ENCODE results near the gene TOX3. TPM values are rescaled to one million over a fixed set of nuclear protein-coding genes. Genes with fewer than 3 reads are reported as not detected.

The TOX3 gene
- total and polyA plus RNA-seq, 2 of the 13 experiments (the other 11 are each of a cell fraction or from before 2014, with no cell fraction given): 14.5 to 98.6 TPM

GRCh38 chr16:52558448-52558847 lies 11.5 kb upstream of the TOX3 start:
- no peak overlapping the region for H2AFZ ChIP-seq (ENCODE audit: low read length)
- no peak overlapping the region for H3K9ac ChIP-seq (ENCODE audit: insufficient read depth, low read depth, low read length)
- H3K79me2 ChIP-seq (ENCODE audit: insufficient read depth, low read length): no peaks in the 10 kb centered on the region
- no peak overlapping the region for H3K4me2 ChIP-seq (ENCODE audit: low read depth, low read length)
- H3K27ac ChIP-seq (ENCODE audit: extremely low read length, insufficient read depth, low read length): no peak overlapping the region
- no peaks in the 10 kb centered on the region for H3K9me3 ChIP-seq (ENCODE audit: low read length)
- H4K20me1 ChIP-seq (ENCODE audit: insufficient read depth, low read length): no peaks in the 10 kb centered on the region
- intact Hi-C loops (cut with micrococcal nuclease; ENCODE audit: unreplicated experiment): no loop called here
- DNase-seq (ENCODE audit: low spot score): no peak
- in situ Hi-C loops (cut with HindIII; ENCODE audit: extremely low pct_ligation_motif_present, low pct_unique_long_range_greater_than_20kb): no loop called here
- no TSS peak for BruUV-seq (replicated peaks)
- H3K4me3 ChIP-seq (replicated peaks in 1 of 3; ENCODE audit: insufficient read depth in 1 of 3, low read depth in 2 of 3, low read length in 3 of 3): no peak overlapping the region
- ChIA-PET POLR2A (interaction anchor here (2.4 to 2.5 kb wide), 2 partner anchors 10 to 20 kb away, joined by 19 to 35 read pairs; partner anchors contain the start of gene TOX3), CTCF (ENCODE audit: low intra/inter-chr PET ratio, low total read pairs) (no interaction called here)
- WGBS (ENCODE audit: low lambda C conversion rate): 84% methylated on average over 2 of the region's 2 CpGs
- H3K27me3 ChIP-seq (ENCODE audit: control insufficient read depth in 1 of 2, insufficient read depth in 2 of 2, low read length in 2 of 2): no peaks in the 10 kb centered on the region
- FAIRE-seq: no peak
- H3K4me1 ChIP-seq (ENCODE audit: insufficient read depth, low read length): peaks cover 79% of the 10 kb centered on the region
- no peak for ATAC-seq
- no peaks in the 10 kb centered on the region for H3K36me3 ChIP-seq (replicated peaks in 1 of 2; ENCODE audit: control insufficient read depth in 1 of 2, insufficient read depth in 2 of 2, low read length in 2 of 2)
- no peak for TF ChIP-seq HNF1B (CRISPR knock-in tag; IDR thresholded peaks at IDR 0.05)
- peak; percentile 46; the same call in 1 of the 2 replicates for TF ChIP-seq HOMEZ (CRISPR knock-in tag; IDR thresholded peaks at IDR 0.05; ENCODE audit: low read depth)
- no peak for TF ChIP-seq CAMTA2 (CRISPR knock-in tag; IDR thresholded peaks at IDR 0.05; ENCODE audit: borderline replicate concordance)
- no peak for TF ChIP-seq ZNF749 (CRISPR knock-in tag; IDR thresholded peaks at IDR 0.05; ENCODE audit: borderline replicate concordance)
- peak; percentile 65 for TF ChIP-seq NFYC (CRISPR knock-in tag; IDR thresholded peaks at IDR 0.05)
- 0 out of 4 replicates have a peak, but pooled peaks of 1 of the 2 experiments have one; percentile 30 for TF ChIP-seq NR2F1 (CRISPR knock-in tag; IDR thresholded peaks at IDR 0.05)
- no peak for TF ChIP-seq KLF6 (CRISPR knock-in tag; IDR thresholded peaks at IDR 0.05)
- no peak for TF ChIP-seq AGO2 (optimal IDR thresholded peaks at IDR 0.05; ENCODE audit: low read depth, low read length)
- TF ChIP-seq ZNF468 (CRISPR knock-in tag; IDR thresholded peaks at IDR 0.05): no peak
- TF ChIP-seq U2AF1 (optimal IDR thresholded peaks at IDR 0.05; ENCODE audit: low read depth, low read length): no peak
- no peak for TF ChIP-seq ZBTB34 (CRISPR knock-in tag; IDR thresholded peaks at IDR 0.05)
- no peak for TF ChIP-seq ZNF629 (CRISPR knock-in tag; conservative IDR thresholded peaks at IDR 0.05)
- TF ChIP-seq ZNF224 (CRISPR knock-in tag; IDR thresholded peaks at IDR 0.05): no peak
- peak; percentile 25; the same call in 1 of the 2 replicates for TF ChIP-seq ZBTB33 (CRISPR knock-in tag; IDR thresholded peaks at IDR 0.05)
- no peak for TF ChIP-seq NRL (CRISPR knock-in tag; IDR thresholded peaks at IDR 0.05; ENCODE audit: borderline replicate concordance)
- TF ChIP-seq ZNF562 (CRISPR knock-in tag; IDR thresholded peaks at IDR 0.05; ENCODE audit: borderline replicate concordance): no peak
- TF ChIP-seq NR0B2 (CRISPR knock-in tag; IDR thresholded peaks at IDR 0.05): no peak
- TF ChIP-seq EHMT2 (IDR thresholded peaks at IDR 0.05; ENCODE audit: borderline replicate concordance, low read depth, low read length): no peak
